HG02610 (cell line): Measurements from ENCODE around the gene ISG20L2.

Experiments
- ATAC-seq: cut with Tn5 transposase; IDR thresholded peaks from one replicate; pipeline ENCODE4 v1.9.1; 2021; ENCODE audit warnings: mild to moderate bottlenecking, moderate library complexity; ENCODE audit not compliant: unreplicated experiment

Gene ISG20L2

GRCh38 chr1:156754219-156754618, 25.7 kb upstream of the ISG20L2 start:
- no peak for ATAC-seq

GRCh38 chr1:156752843-156753482, 24.4 kb upstream of the ISG20L2 start:
- no peak for ATAC-seq

- ATAC-seq = peak; percentile 55
Measured at GRCh38 chr1:156751757-156752481, 23.4 kb upstream of the ISG20L2 start.

GRCh38 chr1:156751451-156751756, 22.8 kb upstream of the ISG20L2 start, which contains the start of gene HDGF:
Gene HDGF (minus strand): TSS chr1:156751675. CDS start chr1:156751429, 246 bp downstream.
- no peak for ATAC-seq

GRCh38 chr1:156750711-156751450, 22.3 kb upstream of the ISG20L2 start:
- peak; percentile 12 for ATAC-seq

- ATAC-seq = no peak
Measured at GRCh38 chr1:156750191-156750672, 21.7 kb upstream of the ISG20L2 start.

- ATAC-seq = no peak
Measured at GRCh38 chr1:156749419-156750118, 21.0 kb upstream of the ISG20L2 start.

- no peak for ATAC-seq
Measured at GRCh38 chr1:156748670-156749418, 20.3 kb upstream of the ISG20L2 start.

- no peak for ATAC-seq
Measured at GRCh38 chr1:156747742-156748669, 19.4 kb upstream of the ISG20L2 start.

- no peak for ATAC-seq
Measured at GRCh38 chr1:156746728-156747631, 18.4 kb upstream of the ISG20L2 start.

- no peak for ATAC-seq
Measured at GRCh38 chr1:156746406-156746727, 17.8 kb upstream of the ISG20L2 start.

GRCh38 chr1:156745881-156746280, 17.3 kb upstream of the ISG20L2 start:
- ATAC-seq = no peak

GRCh38 chr1:156744786-156745419, 16.3 kb upstream of the ISG20L2 start:
- no peak for ATAC-seq

- no peak for ATAC-seq
Measured at GRCh38 chr1:156744344-156744743, 15.8 kb upstream of the ISG20L2 start.

GRCh38 chr1:156743367-156744302, 15.1 kb upstream of the ISG20L2 start:
- ATAC-seq = no peak

GRCh38 chr1:156742801-156743200, 14.2 kb upstream of the ISG20L2 start:
- ATAC-seq = no peak

GRCh38 chr1:156742017-156742416, 13.5 kb upstream of the ISG20L2 start:
- ATAC-seq = no peak
